HG02610 (cell line): ENCODE results near the gene CSTF3.
A peak's percentile ranks its signal among the peaks of the same experiment; 100 is the strongest.
"Not testable (repeated sequence)": the region's sequence is repeated elsewhere in the genome, so short reads cannot be mapped to it uniquely, and the experiment has no call there.

Source experiments
- ATAC-seq: cut with Tn5 transposase; IDR thresholded peaks from one replicate; pipeline ENCODE4 v1.9.1; 2021; ENCODE audit warnings: mild to moderate bottlenecking, moderate library complexity; ENCODE audit not compliant: unreplicated experiment

Gene CSTF3

GRCh38 chr11:33094157-33094556 lies 67.1 kb downstream of the CSTF3 start:
- no peak for ATAC-seq

DNA sequence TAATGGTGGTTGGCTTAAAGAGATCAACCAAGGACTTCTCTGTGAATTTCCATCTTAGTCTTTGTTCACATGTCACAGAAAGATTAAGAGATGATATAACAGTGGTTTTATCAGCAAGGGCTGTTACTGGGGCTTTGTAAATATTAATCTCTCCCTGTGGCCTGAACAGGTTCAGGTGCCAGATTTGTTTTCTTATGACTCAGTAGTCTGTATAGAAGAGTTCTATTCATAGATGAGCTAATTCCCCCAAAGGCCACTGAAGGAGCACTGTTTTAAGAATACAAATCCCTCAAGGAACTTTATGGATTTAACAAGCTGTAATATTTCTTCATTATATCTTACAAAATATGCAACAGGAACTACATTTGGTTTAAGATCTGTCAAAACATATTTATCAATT lies 71.5 kb downstream of the CSTF3 start:
- ATAC-seq: no peak

GRCh38 chr11:33086017-33086416 lies 75.3 kb downstream of the CSTF3 start:
- no peak for ATAC-seq

- ATAC-seq: no peak
Observed at GRCh38 chr11:33083918-33084317, 77.4 kb downstream of the CSTF3 start.

DNA sequence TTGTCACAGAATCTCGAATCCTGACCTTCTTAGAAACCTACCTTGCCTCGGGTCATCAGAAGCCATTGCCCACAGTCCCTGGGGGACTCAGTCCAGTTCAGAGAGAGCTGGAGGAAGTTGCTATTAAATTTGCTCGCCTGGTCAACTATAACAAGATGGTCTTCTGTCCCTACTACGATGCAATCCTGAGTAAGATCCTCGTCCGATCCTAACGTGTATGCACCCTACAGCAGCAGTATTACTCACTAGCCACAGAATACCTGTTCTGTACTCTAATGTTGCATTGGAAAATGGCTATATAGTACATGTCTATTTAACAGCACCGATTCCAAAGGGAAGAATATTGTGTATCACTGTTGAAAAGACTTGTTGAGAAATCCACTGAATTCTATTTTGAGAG lies 88.8 kb downstream of the CSTF3 start:
- ATAC-seq: no peak

DNA sequence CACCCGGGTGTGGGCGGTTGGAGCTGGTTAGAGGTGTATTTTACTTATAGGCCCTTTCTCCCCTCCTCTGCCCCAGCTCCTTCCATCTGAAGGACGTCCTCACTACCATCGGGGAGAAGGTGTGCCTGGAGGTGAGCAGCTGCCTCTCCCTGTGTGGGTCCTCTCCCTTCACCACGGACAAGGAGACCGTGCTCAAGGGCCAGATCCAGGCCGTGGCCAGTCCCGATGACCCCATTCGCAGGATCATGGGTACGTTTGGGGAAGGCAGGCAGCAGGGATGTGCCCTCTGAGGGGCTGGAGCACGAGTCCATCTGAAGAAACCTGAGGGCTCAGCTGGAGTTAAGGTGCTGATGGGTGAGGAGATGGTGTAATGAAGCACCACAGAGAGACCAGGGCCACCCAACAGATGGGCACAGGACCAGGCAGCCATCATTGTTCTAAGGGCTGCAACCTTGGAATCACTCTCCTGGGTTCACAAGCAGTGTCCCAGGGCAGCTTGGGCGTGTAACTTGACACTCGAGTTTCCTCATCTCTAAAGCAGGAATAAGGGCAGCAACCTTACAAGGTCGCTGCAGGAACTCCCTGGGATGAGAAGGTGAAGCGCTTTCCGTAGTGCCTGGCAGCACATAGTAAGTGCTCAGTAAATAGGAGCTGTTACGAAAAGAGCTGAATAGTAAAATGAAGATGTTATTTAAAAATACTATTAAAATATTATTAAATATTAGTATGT lies 92.5 kb downstream of the CSTF3 start:
- no peak for ATAC-seq

- no peak for ATAC-seq
Observed at GRCh38 chr11:33067294-33067693, 94.0 kb downstream of the CSTF3 start.

- ATAC-seq: peak; percentile 38
Observed at GRCh38 chr11:33065445-33066178, 95.7 kb downstream of the CSTF3 start.

DNA sequence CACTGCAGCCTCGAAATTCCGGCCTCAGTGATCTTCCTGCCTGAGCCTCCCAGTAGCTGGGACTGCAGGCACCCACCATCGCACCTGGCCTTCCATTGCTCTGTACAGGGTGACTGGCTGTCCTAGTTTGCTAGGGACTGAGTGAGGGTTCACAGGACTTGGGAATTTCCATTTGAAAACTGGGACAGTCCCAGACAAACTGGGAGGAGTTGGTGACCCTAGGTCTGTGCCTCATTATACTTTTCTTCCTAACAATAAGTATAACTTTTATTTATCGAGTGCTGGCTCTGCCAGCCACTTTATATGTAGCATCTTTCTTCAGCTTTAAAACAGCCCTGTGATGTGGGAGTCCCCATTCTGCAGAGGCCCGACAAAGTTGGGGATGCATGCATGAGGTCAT lies 96.4 kb downstream of the CSTF3 start:
- ATAC-seq: no peak

- no peak for ATAC-seq
Observed at GRCh38 chr11:33064033-33064825, 97.1 kb downstream of the CSTF3 start.

DNA sequence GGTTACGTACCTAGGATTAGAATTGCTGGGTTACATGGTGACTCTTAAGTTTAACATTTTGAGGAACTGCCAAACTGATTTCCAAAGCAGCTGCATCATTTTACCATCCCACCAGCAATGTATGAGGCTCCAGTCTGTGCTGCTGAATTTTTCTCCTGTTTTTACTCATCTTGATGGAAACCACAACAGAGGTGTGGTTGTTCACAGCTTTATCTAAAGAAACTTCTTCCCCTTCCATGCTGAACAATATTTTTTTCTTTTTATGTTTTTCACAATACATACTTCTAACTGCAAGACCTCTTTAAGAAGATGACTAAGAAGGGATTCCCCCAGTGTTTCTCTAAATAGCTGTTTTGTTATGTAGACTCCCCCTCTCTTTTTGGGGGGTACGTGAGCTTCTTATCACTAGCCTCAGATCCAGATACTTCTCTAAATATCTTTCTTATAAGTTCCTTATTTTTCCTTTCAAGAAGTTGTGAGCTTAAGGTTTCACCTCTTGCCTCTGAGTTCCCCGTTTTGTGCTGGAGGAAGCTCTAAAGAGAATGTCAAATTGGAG lies 97.9 kb downstream of the CSTF3 start:
- ATAC-seq: peak; percentile 68

GRCh38 chr11:33062137-33062536 lies 99.1 kb downstream of the CSTF3 start:
- no peak for ATAC-seq

- ATAC-seq: no peak
Observed at GRCh38 chr11:33060271-33060670, 101.0 kb downstream of the CSTF3 start.

GRCh38 chr11:33059331-33060007 lies 101.8 kb downstream of the CSTF3 start:
- ATAC-seq: no peak

DNA sequence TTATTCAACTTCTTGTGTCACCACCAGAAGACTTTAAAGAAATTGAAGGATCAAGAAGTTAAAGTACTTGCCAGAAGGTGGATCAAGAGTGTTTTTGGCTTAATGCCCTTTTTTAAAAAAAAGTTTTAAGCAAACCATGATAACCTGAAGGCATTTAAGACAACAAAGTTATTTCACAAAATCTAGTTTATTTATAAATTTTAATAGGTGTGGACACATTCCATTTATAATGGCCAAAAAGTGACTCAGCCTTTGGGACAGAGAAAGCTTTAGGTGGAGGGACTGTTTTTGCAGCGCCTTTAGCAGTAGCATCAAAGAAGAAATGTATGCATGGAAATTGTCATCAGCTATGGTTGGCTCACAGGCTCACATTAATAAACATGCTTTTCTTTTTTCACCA lies 104.0 kb downstream of the CSTF3 start:
- ATAC-seq: no peak

DNA sequence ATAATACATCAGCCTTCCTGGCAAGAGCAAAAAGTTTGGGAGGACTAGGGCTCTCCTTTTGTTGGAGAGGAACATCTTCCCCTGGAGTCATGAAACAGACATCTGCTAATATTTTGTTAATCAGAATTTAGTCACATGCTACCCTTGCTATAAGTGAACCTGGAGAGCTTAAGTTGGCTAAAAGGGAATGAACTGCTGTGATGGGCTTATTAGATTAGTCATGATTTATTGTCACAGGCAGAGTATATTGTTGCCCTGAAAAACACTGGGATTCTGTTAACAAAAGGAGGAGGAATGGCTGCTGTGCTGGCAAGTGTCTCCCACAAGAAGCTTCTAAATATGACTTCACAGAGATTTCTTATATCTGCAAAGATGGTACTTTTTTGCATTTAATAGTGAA lies 105.9 kb downstream of the CSTF3 start:
- no peak for ATAC-seq

GRCh38 chr11:33052231-33052630 lies 109.0 kb downstream of the CSTF3 start:
- no peak for ATAC-seq

- ATAC-seq: not testable (repeated sequence)
Observed at GRCh38 chr11:33049565-33050408, 111.5 kb downstream of the CSTF3 start.

GRCh38 chr11:33048701-33049100 lies 112.6 kb downstream of the CSTF3 start:
- ATAC-seq: not testable (repeated sequence)
